NAMALWA (cell line): Measurements from ENCODE around the gene PPP2R5C.
A peak's percentile ranks its signal among the peaks of the same experiment; 100 is the strongest.

ENCODE experiments used
- DNase-seq: peaks from one replicate; pipeline ENCODE4 v3.0.0-alpha.2; 2015; ENCODE audit warnings: low spot score

The PPP2R5C gene

GRCh38 chr14:101887219-101887618 is 125.7 kb downstream of the PPP2R5C start:
- DNase-seq: no peak

DNA sequence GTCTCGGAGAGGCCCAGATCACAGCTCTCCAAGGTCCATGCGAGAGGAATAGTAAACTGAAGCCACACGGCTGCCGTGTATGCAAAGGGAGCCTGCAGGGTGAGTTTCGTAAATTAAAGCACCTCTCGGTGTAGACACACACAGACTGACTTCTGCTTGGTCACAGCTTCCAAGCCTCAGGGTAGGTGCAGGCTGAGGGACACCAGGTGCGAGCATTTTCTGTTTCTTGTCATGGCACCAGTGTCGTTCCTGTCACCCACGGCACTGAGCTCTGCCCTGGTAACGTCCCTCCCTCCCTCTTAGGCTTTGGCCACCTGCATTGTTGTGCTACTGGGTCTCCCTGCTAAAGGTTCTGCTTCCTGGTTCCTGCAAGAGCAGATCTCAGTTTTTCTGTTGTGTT is 126.7 kb downstream of the PPP2R5C start:
- peak; percentile 41 for DNase-seq

GRCh38 chr14:101889366-101889765 is 127.9 kb downstream of the PPP2R5C start:
- no peak for DNase-seq

DNA sequence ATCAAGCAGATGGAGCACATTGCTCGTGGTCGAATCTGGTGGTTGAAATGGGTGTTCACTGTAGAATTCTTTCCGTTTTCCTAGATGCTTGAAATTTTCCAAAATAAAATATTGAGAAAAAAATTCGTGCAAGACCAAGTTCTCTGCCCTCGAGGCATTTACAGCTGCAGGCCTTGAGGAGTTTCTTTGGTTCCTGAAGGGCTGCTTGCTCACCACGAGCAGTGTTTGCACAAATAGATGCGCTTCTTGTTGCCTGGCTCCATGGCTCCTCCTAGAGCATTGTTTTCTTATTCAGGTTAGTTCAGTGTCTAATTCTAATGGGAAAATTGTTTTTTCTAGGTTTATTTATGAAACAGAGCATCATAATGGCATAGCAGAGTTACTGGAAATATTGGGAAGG is 128.4 kb downstream of the PPP2R5C start:
- peak; percentile 54 for DNase-seq

- DNase-seq: no peak
These were observed 130.0 kb downstream of the PPP2R5C start for GRCh38 chr14:101891471-101891870.

DNA sequence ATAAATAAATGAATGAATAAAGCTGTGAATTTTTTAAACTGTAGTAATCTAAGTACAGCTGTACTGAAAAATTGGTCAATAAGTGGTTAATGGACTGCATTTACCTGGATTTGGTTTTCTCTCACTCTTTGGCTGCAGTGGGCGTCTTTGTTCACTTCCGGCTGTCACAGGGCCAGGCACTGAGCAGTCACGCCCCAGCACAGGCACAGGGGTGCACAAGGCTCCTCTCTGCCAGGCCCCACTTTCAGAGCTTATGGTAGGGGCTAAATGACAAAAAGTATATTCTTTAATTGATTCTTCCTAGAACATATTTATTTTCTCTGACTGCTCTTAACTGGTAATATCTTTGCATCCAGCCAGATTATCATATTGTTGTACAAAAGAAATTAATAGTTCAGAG is 132.2 kb downstream of the PPP2R5C start:
- no peak for DNase-seq

GRCh38 chr14:101894365-101895081 is 133.0 kb downstream of the PPP2R5C start:
- no peak for DNase-seq

- no peak for DNase-seq
These were observed 133.7 kb downstream of the PPP2R5C start for GRCh38 chr14:101895256-101895655.

DNA sequence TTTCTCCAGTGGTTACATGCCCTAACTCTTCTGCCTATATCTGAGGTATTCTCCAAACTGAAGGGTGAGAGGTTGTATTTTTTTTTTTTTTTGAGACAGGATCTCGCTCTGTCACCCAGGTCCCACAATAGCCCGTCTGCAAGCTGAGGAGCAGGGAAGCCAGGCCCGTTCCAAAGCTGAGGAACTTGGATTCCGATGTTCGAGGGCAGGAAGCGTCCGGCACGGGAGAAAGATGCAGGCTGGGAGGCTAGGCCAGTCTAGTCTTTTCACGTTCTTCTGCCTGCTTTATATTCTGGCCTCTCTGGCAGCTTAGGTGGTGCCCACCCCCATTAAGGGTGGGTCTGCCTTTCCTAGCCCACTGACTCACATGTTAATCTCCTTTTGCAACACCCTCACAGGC is 135.8 kb downstream of the PPP2R5C start:
- DNase-seq: no peak

- DNase-seq: no peak
These were observed 136.9 kb downstream of the PPP2R5C start for GRCh38 chr14:101898416-101898815.

DNA sequence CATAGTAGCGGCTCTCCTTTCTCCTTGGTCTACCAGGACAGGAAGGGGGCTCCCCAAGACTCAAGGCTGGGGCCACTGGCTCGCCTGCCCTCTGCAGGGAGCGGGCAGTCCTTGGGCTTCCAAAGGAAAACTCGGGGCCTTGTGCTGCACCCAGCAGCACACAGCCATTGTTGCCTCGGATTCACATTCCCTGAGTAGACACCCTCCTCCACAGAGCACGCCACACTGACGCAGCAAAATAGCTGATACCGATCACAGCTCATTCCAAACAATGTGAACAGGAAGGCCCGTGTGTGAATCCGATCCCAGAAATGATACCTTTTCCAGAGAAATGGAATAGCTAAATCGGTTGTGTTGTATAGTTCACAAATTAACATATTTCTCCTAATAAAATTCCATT is 137.8 kb downstream of the PPP2R5C start:
- DNase-seq: no peak

DNA sequence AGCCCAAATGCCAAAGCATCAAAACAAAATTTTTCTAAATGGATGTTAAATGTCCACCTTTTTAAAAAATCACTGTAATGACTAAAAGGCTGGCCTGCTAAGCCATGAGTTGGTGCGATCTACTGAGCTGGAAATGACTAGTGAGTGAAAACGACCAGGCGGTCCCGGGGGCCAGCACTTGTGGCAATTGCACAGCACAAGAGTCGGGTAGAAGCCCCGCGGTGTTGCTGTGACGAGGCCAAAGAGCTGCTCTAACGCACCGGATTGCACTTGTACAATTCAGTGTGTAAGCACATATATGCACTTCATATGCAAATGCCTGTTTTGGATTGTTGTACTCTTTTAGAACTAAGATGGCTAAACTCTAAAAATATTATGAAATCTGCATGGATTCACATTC is 138.7 kb downstream of the PPP2R5C start:
- no peak for DNase-seq

DNA sequence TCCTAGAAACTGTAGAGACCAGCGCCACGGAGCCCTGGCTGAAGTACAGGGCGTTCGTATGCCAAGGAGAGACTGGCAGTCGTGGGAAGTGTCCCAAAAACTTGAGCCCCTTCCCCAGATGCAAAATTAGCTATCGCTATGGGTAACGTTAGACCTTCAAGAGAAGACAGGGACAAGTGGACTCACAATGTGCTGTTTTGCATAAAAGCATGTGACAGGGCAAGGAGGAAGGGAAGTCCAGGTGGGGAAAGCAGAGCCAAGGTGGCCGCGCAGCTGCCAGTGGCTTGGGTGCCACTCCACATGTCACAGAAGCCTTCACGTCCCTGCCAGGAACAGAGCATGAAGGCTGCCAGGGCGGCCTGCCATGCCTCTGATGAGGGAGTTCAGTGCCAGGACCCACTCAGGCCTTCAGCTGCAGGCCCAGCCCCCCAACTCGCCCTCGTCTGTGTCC is 141.6 kb downstream of the PPP2R5C start:
- no peak for DNase-seq

- DNase-seq: no peak
These were observed 144.1 kb downstream of the PPP2R5C start for GRCh38 chr14:101905614-101906013.

GRCh38 chr14:101906645-101907044 is 145.1 kb downstream of the PPP2R5C start:
- no peak for DNase-seq

- DNase-seq: no peak
These were observed 146.1 kb downstream of the PPP2R5C start for GRCh38 chr14:101907619-101908018.

DNA sequence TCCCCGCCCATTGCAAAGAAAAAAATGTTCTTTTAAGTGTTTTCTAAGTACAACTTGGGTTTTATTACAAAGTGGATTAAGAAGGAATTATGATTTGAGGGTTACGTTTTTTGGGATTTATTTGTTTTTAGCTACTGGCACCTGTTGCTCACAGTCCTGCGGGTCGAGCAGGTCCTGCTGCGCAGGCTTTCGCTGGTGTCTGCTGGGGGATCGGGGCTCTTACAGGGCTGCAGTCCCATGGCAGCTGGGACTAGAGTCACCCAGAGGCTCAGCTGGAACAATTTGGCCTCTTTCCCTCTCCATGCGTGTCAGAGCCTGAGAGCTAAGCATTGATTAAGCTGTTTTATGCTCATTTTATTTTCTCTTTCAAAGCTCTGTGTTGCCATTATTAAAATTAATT is 147.3 kb downstream of the PPP2R5C start:
- DNase-seq: no peak

DNA sequence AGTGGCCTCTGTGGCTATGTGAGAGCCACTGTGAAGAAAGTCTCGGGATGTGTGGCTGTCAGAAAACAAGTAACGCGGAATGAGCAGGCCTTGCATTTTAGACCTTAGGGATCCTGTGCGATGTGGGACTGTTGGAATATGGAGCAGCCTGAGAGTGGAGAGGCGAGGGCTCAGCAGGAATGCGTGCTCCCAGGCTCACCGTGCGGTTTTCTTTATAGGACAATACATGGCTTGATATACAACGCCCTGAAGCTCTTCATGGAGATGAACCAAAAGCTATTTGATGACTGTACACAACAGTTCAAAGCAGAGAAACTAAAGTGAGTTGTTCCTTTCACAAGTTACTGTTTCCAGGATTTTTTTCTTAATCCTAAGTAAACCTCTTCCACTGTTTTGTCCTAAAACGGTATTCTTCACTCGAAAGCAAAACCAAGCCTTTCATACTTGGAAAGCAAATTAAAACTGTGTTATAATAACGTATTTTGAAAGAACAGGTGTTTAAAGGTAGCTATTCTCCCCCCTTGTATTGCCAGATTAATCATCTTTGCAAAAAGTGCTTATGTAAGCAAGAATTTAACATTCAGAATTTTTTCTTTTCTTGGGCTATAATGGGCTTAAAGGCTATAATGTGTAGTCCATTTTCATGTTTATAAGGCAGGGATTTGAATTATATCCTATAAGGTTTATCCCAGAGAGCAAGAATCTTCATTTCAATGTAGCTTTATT is 148.0 kb downstream of the PPP2R5C start:
- DNase-seq: no peak

GRCh38 chr14:101912841-101913240 is 151.3 kb downstream of the PPP2R5C start:
- DNase-seq: no peak

DNA sequence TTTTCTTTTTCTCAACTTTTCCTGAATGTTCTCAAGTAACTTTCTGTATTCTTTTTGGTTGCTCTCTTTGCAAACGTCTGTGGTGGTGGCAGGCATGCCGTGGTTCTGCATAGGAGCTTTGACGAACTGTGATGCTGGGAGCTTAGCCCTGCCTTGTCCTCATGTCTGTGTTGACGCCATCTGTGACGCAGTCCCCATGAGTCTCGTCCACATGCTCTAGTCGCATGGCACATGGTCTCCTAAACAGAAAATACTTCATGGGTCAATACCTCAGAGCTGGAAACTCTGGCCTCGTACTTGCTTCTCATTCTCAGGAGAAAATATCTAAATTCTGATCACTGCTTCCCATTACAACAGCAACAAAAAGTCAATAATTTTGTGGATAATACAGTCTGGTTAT is 152.6 kb downstream of the PPP2R5C start:
- DNase-seq: no peak

GRCh38 chr14:101915871-101916815 is 154.6 kb downstream of the PPP2R5C start:
- DNase-seq: no peak

- DNase-seq: no peak
These were observed 155.4 kb downstream of the PPP2R5C start for GRCh38 chr14:101916816-101917412.
